ENCODE data around the gene RAB33B.

Gene RAB33B

GRCh38 chr4:139511320-139511719 lies 57.4 kb downstream of the RAB33B start:
- TF ChIP-seq SIN3A (IDR thresholded peaks at IDR 0.05; ENCODE audit: borderline replicate concordance, insufficient read depth, low read length) = no peak

GRCh38 chr4:139514382-139515059 lies 60.6 kb downstream of the RAB33B start:
- no peak for TF ChIP-seq FOXP2 (optimal IDR thresholded peaks at IDR 0.05; ENCODE audit: borderline replicate concordance, extremely low read depth, extremely low read length, insufficient read depth)
- no peak for TF ChIP-seq REST (IDR thresholded peaks at IDR 0.05; ENCODE audit: insufficient read depth in 1 of 2, low read depth in 2 of 2, low read length in 2 of 2)
- no peak for TF ChIP-seq SIN3A (IDR thresholded peaks at IDR 0.05; ENCODE audit: borderline replicate concordance, insufficient read depth, low read length)
- no peak for TF ChIP-seq TAF1 (IDR thresholded peaks at IDR 0.05; ENCODE audit: borderline replicate concordance, insufficient read depth, low read length)
- TF ChIP-seq POLR2AphosphoS5 (IDR thresholded peaks at IDR 0.05; ENCODE audit: low read depth, low read length) = no peak

GRCh38 chr4:139515531-139515958 lies 61.6 kb downstream of the RAB33B start:
- TF ChIP-seq SIN3A (IDR thresholded peaks at IDR 0.05; ENCODE audit: borderline replicate concordance, insufficient read depth, low read length) (no peak), REST (IDR thresholded peaks at IDR 0.05; ENCODE audit: insufficient read depth in 1 of 2, low read depth in 2 of 2, low read length in 2 of 2) (no peak)

- TF ChIP-seq SIN3A (IDR thresholded peaks at IDR 0.05; ENCODE audit: borderline replicate concordance, insufficient read depth, low read length) (no peak), POLR2AphosphoS5 (IDR thresholded peaks at IDR 0.05; ENCODE audit: low read depth, low read length) (no peak)
These were observed 68.0 kb downstream of the RAB33B start for GRCh38 chr4:139521754-139522401.

GRCh38 chr4:139522457-139522856 lies 68.5 kb downstream of the RAB33B start:
- no peak for TF ChIP-seq FOXP2 (optimal IDR thresholded peaks at IDR 0.05; ENCODE audit: borderline replicate concordance, extremely low read depth, extremely low read length, insufficient read depth)
- no peak for TF ChIP-seq TAF1 (IDR thresholded peaks at IDR 0.05; ENCODE audit: borderline replicate concordance, insufficient read depth, low read length)
- no peak for TF ChIP-seq REST (IDR thresholded peaks at IDR 0.05; ENCODE audit: insufficient read depth in 1 of 2, low read depth in 2 of 2, low read length in 2 of 2)
- TF ChIP-seq SIN3A (IDR thresholded peaks at IDR 0.05; ENCODE audit: borderline replicate concordance, insufficient read depth, low read length) = no peak
- no peak for TF ChIP-seq POLR2AphosphoS5 (IDR thresholded peaks at IDR 0.05; ENCODE audit: low read depth, low read length)

- TF ChIP-seq FOXP2 (optimal IDR thresholded peaks at IDR 0.05; ENCODE audit: borderline replicate concordance, extremely low read depth, extremely low read length, insufficient read depth) (no peak), POLR2AphosphoS5 (IDR thresholded peaks at IDR 0.05; ENCODE audit: low read depth, low read length) (no peak), TAF1 (IDR thresholded peaks at IDR 0.05; ENCODE audit: borderline replicate concordance, insufficient read depth, low read length) (no peak), SIN3A (IDR thresholded peaks at IDR 0.05; ENCODE audit: borderline replicate concordance, insufficient read depth, low read length) (no peak), REST (IDR thresholded peaks at IDR 0.05; ENCODE audit: insufficient read depth in 1 of 2, low read depth in 2 of 2, low read length in 2 of 2) (no peak)
These were observed 69.2 kb downstream of the RAB33B start for GRCh38 chr4:139523076-139523475.

Data from PFSK-1 (cell line).